Measurements from ENCODE around the gene MFAP3. TPM values are rescaled to one million over a fixed set of nuclear protein-coding genes. Genes with fewer than 3 reads are reported as not detected.

Gene MFAP3
- total RNA-seq, 1 donor from 2014 or later: 21.8 TPM

GRCh38 chr5:154084062-154084639 is 45.4 kb downstream of the MFAP3 start:
- no peak overlapping the region for H3K4me3 Mint-ChIP-seq (ENCODE audit: low read depth)
- H3K4me1 Mint-ChIP-seq (ENCODE audit: low read depth): peaks cover 10% of the 10 kb centered on the region
- no peaks in the 10 kb centered on the region for H3K27me3 Mint-ChIP-seq (ENCODE audit: low read depth)

GRCh38 chr5:154086146-154086545 is 47.4 kb downstream of the MFAP3 start:
- intact Hi-C loops (cut with micrococcal nuclease): no loop called here
- no peaks in the 10 kb centered on the region for H3K9me3 Mint-ChIP-seq
- H3K4me3 Mint-ChIP-seq (ENCODE audit: low read depth): no peak overlapping the region
- H3K27ac Mint-ChIP-seq: no peak overlapping the region
- peaks cover 5% of the 10 kb centered on the region for H3K27me3 Mint-ChIP-seq (ENCODE audit: low read depth)
- no peaks in the 10 kb centered on the region for H3K36me3 Mint-ChIP-seq (ENCODE audit: low read depth)
- no peak for DNase-seq (ENCODE audit: low spot score)
- H3K4me1 Mint-ChIP-seq (ENCODE audit: low read depth): peaks cover 7% of the 10 kb centered on the region

More at GRCh38 chr5:154084062-154084639, 45.4 kb downstream of the MFAP3 start:
- intact Hi-C loops (cut with micrococcal nuclease): no loop called here
- Mint-ChIP-seq H3K27ac (no peak overlapping the region), H3K36me3 (ENCODE audit: low read depth) (no peaks in the 10 kb centered on the region), H3K9me3 (no peaks in the 10 kb centered on the region)
- DNase-seq (ENCODE audit: low spot score): no peak

- Mint-ChIP-seq H3K36me3 (ENCODE audit: low read depth) (no peaks in the 10 kb centered on the region), H3K4me1 (ENCODE audit: low read depth) (peaks cover 7% of the 10 kb centered on the region), H3K9me3 (no peaks in the 10 kb centered on the region), H3K27me3 (ENCODE audit: low read depth) (peaks cover 6% of the 10 kb centered on the region), H3K27ac (no peak overlapping the region), H3K4me3 (ENCODE audit: low read depth) (no peak overlapping the region)
- DNase-seq (ENCODE audit: low spot score): no peak
- intact Hi-C loops (cut with micrococcal nuclease): no loop called here
These were observed 47.9 kb downstream of the MFAP3 start for GRCh38 chr5:154086641-154087040.

- no peaks in the 10 kb centered on the region for H3K9me3 Mint-ChIP-seq
- no peak for DNase-seq (ENCODE audit: low spot score)
- peaks cover 9% of the 10 kb centered on the region for H3K27me3 Mint-ChIP-seq (ENCODE audit: low read depth)
- peaks cover 7% of the 10 kb centered on the region for H3K4me1 Mint-ChIP-seq (ENCODE audit: low read depth)
- H3K4me3 Mint-ChIP-seq (ENCODE audit: low read depth): no peak overlapping the region
- H3K36me3 Mint-ChIP-seq (ENCODE audit: low read depth): no peaks in the 10 kb centered on the region
- intact Hi-C loops (cut with micrococcal nuclease): no loop called here
- no peak overlapping the region for H3K27ac Mint-ChIP-seq
These were observed 48.5 kb downstream of the MFAP3 start for GRCh38 chr5:154087260-154087659.

GRCh38 chr5:154088801-154089200 is 50.0 kb downstream of the MFAP3 start:
- intact Hi-C loops (cut with micrococcal nuclease): no loop called here
- DNase-seq (ENCODE audit: low spot score): no peak
- H3K36me3 Mint-ChIP-seq (ENCODE audit: low read depth): no peaks in the 10 kb centered on the region
- H3K27ac Mint-ChIP-seq: no peak overlapping the region
- peaks cover 18% of the 10 kb centered on the region for H3K27me3 Mint-ChIP-seq (ENCODE audit: low read depth)
- peaks cover 7% of the 10 kb centered on the region for H3K4me1 Mint-ChIP-seq (ENCODE audit: low read depth)
- no peaks in the 10 kb centered on the region for H3K9me3 Mint-ChIP-seq
- no peak overlapping the region for H3K4me3 Mint-ChIP-seq (ENCODE audit: low read depth)

GRCh38 chr5:154090656-154091055 is 51.9 kb downstream of the MFAP3 start:
- DNase-seq (ENCODE audit: low spot score): no peak
- Mint-ChIP-seq H3K4me3 (ENCODE audit: low read depth) (no peak overlapping the region), H3K9me3 (no peaks in the 10 kb centered on the region), H3K27ac (no peak overlapping the region), H3K36me3 (ENCODE audit: low read depth) (no peaks in the 10 kb centered on the region), H3K27me3 (ENCODE audit: low read depth) (peaks cover 27% of the 10 kb centered on the region), H3K4me1 (ENCODE audit: low read depth) (peaks cover 6% of the 10 kb centered on the region)
- intact Hi-C loops (cut with micrococcal nuclease): no loop called here

GRCh38 chr5:154092356-154093141 is 53.8 kb downstream of the MFAP3 start:
- H3K27ac Mint-ChIP-seq: no peak overlapping the region

GRCh38 chr5:154093142-154093532 is 54.4 kb downstream of the MFAP3 start:
- Mint-ChIP-seq H3K36me3 (ENCODE audit: low read depth) (no peaks in the 10 kb centered on the region), H3K4me3 (ENCODE audit: low read depth) (no peak overlapping the region), H3K27me3 (ENCODE audit: low read depth) (peaks cover 28% of the 10 kb centered on the region), H3K27ac (no peak overlapping the region), H3K9me3 (no peaks in the 10 kb centered on the region), H3K4me1 (ENCODE audit: low read depth) (no peaks in the 10 kb centered on the region)
- no peak for DNase-seq (ENCODE audit: low spot score)
- intact Hi-C loops (cut with micrococcal nuclease): no loop called here

More at GRCh38 chr5:154092356-154093141, 53.8 kb downstream of the MFAP3 start:
- DNase-seq (ENCODE audit: low spot score): no peak
- no peaks in the 10 kb centered on the region for H3K9me3 Mint-ChIP-seq
- no peaks in the 10 kb centered on the region for H3K36me3 Mint-ChIP-seq (ENCODE audit: low read depth)
- peaks cover 27% of the 10 kb centered on the region for H3K27me3 Mint-ChIP-seq (ENCODE audit: low read depth)
- intact Hi-C loops (cut with micrococcal nuclease): no loop called here
- no peak overlapping the region for H3K4me3 Mint-ChIP-seq (ENCODE audit: low read depth)
- no peaks in the 10 kb centered on the region for H3K4me1 Mint-ChIP-seq (ENCODE audit: low read depth)

- Mint-ChIP-seq H3K27me3 (ENCODE audit: low read depth) (peaks cover 23% of the 10 kb centered on the region), H3K4me1 (ENCODE audit: low read depth) (no peaks in the 10 kb centered on the region), H3K4me3 (ENCODE audit: low read depth) (no peak overlapping the region), H3K9me3 (no peaks in the 10 kb centered on the region), H3K36me3 (ENCODE audit: low read depth) (no peaks in the 10 kb centered on the region), H3K27ac (no peak overlapping the region)
- DNase-seq (ENCODE audit: low spot score): no peak
- intact Hi-C loops (cut with micrococcal nuclease): no loop called here
These were observed 57.1 kb downstream of the MFAP3 start for GRCh38 chr5:154095904-154096303.

- intact Hi-C loops (cut with micrococcal nuclease): no loop called here
- DNase-seq (ENCODE audit: low spot score): no peak
- H3K4me1 Mint-ChIP-seq (ENCODE audit: low read depth): no peaks in the 10 kb centered on the region
- H3K27ac Mint-ChIP-seq: no peak overlapping the region
- peaks cover 19% of the 10 kb centered on the region for H3K27me3 Mint-ChIP-seq (ENCODE audit: low read depth)
- H3K9me3 Mint-ChIP-seq: no peaks in the 10 kb centered on the region
- H3K4me3 Mint-ChIP-seq (ENCODE audit: low read depth): no peak overlapping the region
- no peaks in the 10 kb centered on the region for H3K36me3 Mint-ChIP-seq (ENCODE audit: low read depth)
These were observed 58.3 kb downstream of the MFAP3 start for GRCh38 chr5:154097031-154097430.

GRCh38 chr5:154098465-154098864 is 59.7 kb downstream of the MFAP3 start:
- H3K27me3 Mint-ChIP-seq (ENCODE audit: low read depth): peaks cover 10% of the 10 kb centered on the region
- H3K4me3 Mint-ChIP-seq (ENCODE audit: low read depth): no peak overlapping the region
- no peaks in the 10 kb centered on the region for H3K4me1 Mint-ChIP-seq (ENCODE audit: low read depth)
- intact Hi-C loops (cut with micrococcal nuclease): no loop called here
- H3K9me3 Mint-ChIP-seq: no peaks in the 10 kb centered on the region
- no peaks in the 10 kb centered on the region for H3K36me3 Mint-ChIP-seq (ENCODE audit: low read depth)
- no peak for DNase-seq (ENCODE audit: low spot score)
- H3K27ac Mint-ChIP-seq: no peak overlapping the region

- intact Hi-C loops (cut with micrococcal nuclease): no loop called here
- Mint-ChIP-seq H3K27me3 (ENCODE audit: low read depth) (peaks cover 2% of the 10 kb centered on the region), H3K4me1 (ENCODE audit: low read depth) (no peaks in the 10 kb centered on the region), H3K4me3 (ENCODE audit: low read depth) (no peak overlapping the region), H3K36me3 (ENCODE audit: low read depth) (no peaks in the 10 kb centered on the region), H3K27ac (no peak overlapping the region), H3K9me3 (no peaks in the 10 kb centered on the region)
- DNase-seq (ENCODE audit: low spot score): no peak
These were observed 62.4 kb downstream of the MFAP3 start for GRCh38 chr5:154101184-154101583.

GRCh38 chr5:154103233-154103632 is 64.5 kb downstream of the MFAP3 start:
- Mint-ChIP-seq H3K9me3 (no peaks in the 10 kb centered on the region), H3K27me3 (ENCODE audit: low read depth) (no peaks in the 10 kb centered on the region), H3K36me3 (ENCODE audit: low read depth) (no peaks in the 10 kb centered on the region), H3K4me1 (ENCODE audit: low read depth) (no peaks in the 10 kb centered on the region), H3K27ac (no peak overlapping the region), H3K4me3 (ENCODE audit: low read depth) (no peak overlapping the region)
- intact Hi-C loops (cut with micrococcal nuclease): no loop called here
- DNase-seq (ENCODE audit: low spot score): no peak
